ENCODE measurements around the gene SLC35B2.

GRCh38 chr6:44255871-44256774 lies 1.2 kb downstream of the SLC35B2 start:
- TF ChIP-seq CTCF (conservative IDR thresholded peaks at IDR 0.05 in 1 of 2, IDR thresholded peaks at IDR 0.05 in 1 of 2; ENCODE audit: low read depth in 1 of 2, low read length in 2 of 2) (no peak), EZH2 (IDR thresholded peaks at IDR 0.05; ENCODE audit: low read length, missing control alignments) (no peak)
